Islet of Langerhans (tissue), 1 donor: Measurements from ENCODE around the gene C2orf69.
A peak's percentile ranks its signal among the peaks of the same experiment; 100 is the strongest.
"Not testable (repeated sequence)": the region's sequence is repeated elsewhere in the genome, so short reads cannot be mapped to it uniquely, and the experiment has no call there.

Experiments used
- FAIRE-seq: peaks from one replicate; lab custom pipeline; 2011; peaks lifted over from hg19 to GRCh38; lab: Jason Lieb, UNC

Gene C2orf69

GRCh38 chr2:199911052-199911876 lies at the start of gene C2orf69:
C2orf69 (plus strand) TSS chr2:199911293; CDS start chr2:199911439, 146 bp downstream.
- FAIRE-seq: peak; percentile 81

GRCh38 chr2:199862788-199863187 lies 48.3 kb upstream of the C2orf69 start:
- FAIRE-seq: no peak

- no peak for FAIRE-seq
These were observed 45.2 kb upstream of the C2orf69 start for GRCh38 chr2:199865905-199866304.

GRCh38 chr2:199868431-199869226 lies 42.5 kb upstream of the C2orf69 start:
- FAIRE-seq: no peak

- FAIRE-seq: no peak
These were observed 41.9 kb upstream of the C2orf69 start for GRCh38 chr2:199869227-199869541.

- no peak for FAIRE-seq
These were observed 41.4 kb upstream of the C2orf69 start for GRCh38 chr2:199869653-199870052.

- no peak for FAIRE-seq
These were observed 40.5 kb upstream of the C2orf69 start for GRCh38 chr2:199870581-199870980.

GRCh38 chr2:199874209-199874608 lies 36.9 kb upstream of the C2orf69 start:
- no peak for FAIRE-seq

- no peak for FAIRE-seq
These were observed 35.7 kb upstream of the C2orf69 start for GRCh38 chr2:199875400-199875799.

- no peak for FAIRE-seq
These were observed 28.4 kb upstream of the C2orf69 start for GRCh38 chr2:199882667-199883066.

GRCh38 chr2:199883474-199884212 lies 27.4 kb upstream of the C2orf69 start:
- no peak for FAIRE-seq

GRCh38 chr2:199895406-199895805 lies 15.7 kb upstream of the C2orf69 start:
- FAIRE-seq: no peak

GRCh38 chr2:199896617-199897016 lies 14.5 kb upstream of the C2orf69 start:
- FAIRE-seq: no peak

GRCh38 chr2:199901942-199902341 lies 9.2 kb upstream of the C2orf69 start:
- no peak for FAIRE-seq

- FAIRE-seq: no peak
These were observed 8.5 kb upstream of the C2orf69 start for GRCh38 chr2:199902486-199903110.

- no peak for FAIRE-seq
These were observed 8.0 kb upstream of the C2orf69 start for GRCh38 chr2:199903111-199903510.

- FAIRE-seq: no peak
These were observed 3.9 kb upstream of the C2orf69 start for GRCh38 chr2:199907008-199907714.

GRCh38 chr2:199910338-199911051 lies 598 bp upstream of the C2orf69 start:
- FAIRE-seq: no peak

GRCh38 chr2:199911877-199912161 lies 726 bp downstream of the C2orf69 start:
- FAIRE-seq: no peak

GRCh38 chr2:199912553-199913114 lies 1.5 kb downstream of the C2orf69 start:
- not testable (repeated sequence) for FAIRE-seq

GRCh38 chr2:199914372-199914958 lies 3.4 kb downstream of the C2orf69 start:
- FAIRE-seq: no peak
